ENCODE measurements around the gene ACP5.
"Not testable (repeated sequence)": the region's sequence is repeated elsewhere in the genome, so short reads cannot be mapped to it uniquely, and the experiment has no call there.

The ACP5 gene

DNA sequence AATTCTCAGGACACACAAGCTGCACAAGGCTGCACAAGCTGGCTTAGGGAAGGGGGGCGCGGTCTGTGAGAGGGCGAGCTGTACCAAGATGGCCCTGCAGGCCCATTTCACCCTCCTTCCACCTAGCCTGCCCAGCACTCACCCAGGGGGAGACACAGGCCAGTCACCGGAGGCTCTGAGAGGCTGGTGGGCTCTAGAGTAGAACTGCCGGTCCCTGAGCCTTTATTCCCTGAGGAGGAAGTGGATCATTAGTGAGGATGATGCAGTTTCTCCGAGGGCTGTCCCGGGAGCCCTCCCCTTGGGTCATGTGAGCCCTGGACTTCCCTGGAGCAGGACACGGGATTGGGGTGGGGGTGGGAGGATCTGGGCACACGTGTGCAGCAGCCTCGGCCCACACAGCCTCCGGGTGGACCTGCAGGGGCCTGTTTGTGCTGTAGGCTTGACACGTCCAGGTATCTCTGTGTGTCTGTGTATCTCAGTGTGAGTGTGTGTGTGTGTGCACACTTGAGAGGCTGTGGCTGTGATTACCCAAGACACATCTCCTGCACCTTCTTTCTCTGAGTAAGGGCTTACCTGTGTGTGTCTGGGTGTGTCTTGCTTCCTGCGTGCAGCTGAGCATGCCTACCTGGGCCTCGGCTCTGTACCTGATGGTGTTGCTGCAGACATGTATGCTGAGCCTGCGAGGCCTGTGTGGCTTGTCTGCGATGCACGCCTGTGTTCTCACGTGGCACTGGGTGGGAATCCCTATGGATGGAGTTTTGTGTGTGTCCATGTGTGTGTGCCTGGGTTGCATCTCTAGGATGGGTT is at the start of gene ACP5:
Gene ACP5, minus strand, starts transcription at position 195 of the 807 bp plus-strand sequence. CDS start 328 bp downstream, outside the sequence.
- DNase-seq (ENCODE audit: low read depth, low spot score): no peak

GRCh38 chr19:11626252-11626651 is 48.8 kb upstream of the ACP5 start:
- no peak for DNase-seq (ENCODE audit: low read depth, low spot score)

GRCh38 chr19:11624069-11624463 is 46.6 kb upstream of the ACP5 start:
- DNase-seq (ENCODE audit: low read depth, low spot score): peak; percentile 76

DNA sequence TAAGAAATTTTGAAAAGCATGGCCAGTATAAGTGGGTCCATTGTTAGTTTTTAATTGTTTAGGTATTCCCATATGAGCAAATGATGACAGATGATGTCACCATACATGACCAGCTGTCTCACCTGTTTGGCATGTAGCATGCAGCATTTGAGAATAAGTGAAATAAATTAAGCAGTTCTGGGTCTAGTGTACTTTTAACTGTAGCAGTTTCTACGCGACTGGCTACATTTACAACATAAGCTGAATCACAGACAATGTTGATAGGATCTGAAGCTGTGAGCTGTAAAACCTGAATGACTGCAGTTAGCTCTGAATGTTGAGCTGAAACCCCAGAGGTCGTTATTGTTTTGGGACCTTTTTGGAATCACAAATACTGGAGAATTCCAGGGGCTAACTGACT is 45.0 kb upstream of the ACP5 start:
- DNase-seq (ENCODE audit: low read depth, low spot score): not testable (repeated sequence)

DNA sequence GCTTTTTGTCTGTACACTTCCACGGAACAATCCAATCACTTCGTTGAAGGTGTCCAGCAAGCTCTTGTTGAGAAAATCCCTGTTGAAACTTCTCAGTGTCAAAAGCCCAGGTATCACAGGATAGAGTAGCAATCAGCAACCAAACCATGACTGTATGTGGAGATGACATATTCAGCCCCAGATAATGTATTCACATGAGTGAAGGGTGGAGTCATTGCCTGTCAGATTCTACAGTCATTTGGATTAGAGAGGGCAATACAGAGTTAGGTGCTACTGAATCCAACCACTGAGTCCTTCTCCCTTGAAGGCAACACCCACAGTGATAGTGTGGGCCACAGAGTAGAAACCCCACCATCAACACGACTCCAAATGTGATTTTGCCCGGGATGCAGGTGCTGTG is 43.1 kb upstream of the ACP5 start:
- no peak for DNase-seq (ENCODE audit: low read depth, low spot score)

GRCh38 chr19:11617180-11618062 is 40.0 kb upstream of the ACP5 start:
- peak; percentile 13 for DNase-seq (ENCODE audit: low read depth, low spot score)

DNA sequence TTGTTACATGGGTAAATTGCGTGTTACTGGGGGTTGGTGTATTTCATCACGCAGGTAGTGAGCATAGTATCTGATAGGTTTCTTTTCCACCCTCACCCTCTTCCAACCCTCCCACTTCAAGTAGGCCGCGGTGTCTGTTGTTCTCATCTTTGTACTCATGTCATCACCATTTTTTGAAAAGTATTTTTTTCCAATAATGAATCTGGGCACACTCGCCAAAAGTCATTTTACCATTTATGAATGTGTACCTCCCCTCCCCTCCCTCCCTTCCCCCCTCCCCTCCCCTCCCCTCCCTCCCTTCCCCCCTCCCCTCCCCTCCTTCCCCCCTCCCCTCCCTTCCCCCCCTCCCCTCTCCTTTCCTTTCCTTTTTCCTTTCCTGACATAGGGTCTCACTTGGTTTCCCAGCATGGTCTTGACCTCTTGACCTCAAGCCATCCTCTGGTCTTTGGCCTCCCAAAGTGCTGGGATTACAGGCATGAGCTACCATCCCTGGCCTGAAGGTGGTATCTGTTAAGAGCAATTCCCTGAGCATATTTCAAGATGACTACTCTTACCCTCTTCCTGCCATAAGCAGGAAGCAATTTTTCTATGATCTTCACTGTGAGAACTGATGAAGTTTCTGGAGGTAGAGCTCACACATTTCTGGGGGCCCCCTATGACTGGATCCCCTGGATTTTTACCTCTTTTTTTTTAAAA is 35.5 kb upstream of the ACP5 start:
- no peak for DNase-seq (ENCODE audit: low read depth, low spot score)

DNA sequence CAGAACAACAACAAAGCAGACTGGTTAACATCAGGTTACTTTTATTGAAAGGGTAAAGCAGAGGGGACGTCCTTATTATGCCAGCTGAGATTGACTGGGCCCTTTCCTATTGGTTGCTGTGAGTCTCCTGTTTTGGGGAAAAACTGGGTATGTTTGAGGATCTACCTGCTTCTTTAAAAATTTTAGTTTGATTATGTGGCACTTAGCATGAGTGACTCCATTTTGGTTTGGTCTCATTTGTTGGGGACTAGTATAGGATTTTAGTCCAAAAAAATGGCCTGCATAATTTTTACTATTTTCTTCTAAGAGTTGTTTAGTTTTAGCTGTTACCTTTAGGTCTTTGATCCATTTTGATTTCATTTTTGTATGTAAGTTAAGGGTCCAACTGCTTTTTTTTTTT is 34.3 kb upstream of the ACP5 start:
- no peak for DNase-seq (ENCODE audit: low read depth, low spot score)

DNA sequence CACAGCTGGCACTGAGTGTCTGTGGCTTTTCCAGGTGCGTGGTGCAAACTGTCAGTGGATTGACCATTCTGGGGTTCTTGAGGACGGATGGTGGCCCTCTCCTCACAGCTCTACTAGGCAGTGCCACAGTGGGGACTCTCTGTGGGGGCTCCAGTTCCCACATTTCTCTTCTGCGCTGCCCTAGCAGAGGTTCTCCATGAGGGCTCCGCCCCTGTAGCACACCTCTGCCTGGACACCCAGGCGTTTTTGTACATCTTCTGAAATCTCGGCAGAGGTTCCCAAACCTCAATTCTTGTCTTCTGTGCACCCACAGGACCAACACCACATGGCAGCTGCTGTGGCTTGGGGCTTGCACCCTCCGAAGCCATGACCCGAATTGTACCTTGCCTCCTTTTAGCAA is 29.0 kb upstream of the ACP5 start:
- no peak for DNase-seq (ENCODE audit: low read depth, low spot score)

GRCh38 chr19:11599704-11600103 is 22.3 kb upstream of the ACP5 start:
- DNase-seq (ENCODE audit: low read depth, low spot score): not testable (repeated sequence)

DNA sequence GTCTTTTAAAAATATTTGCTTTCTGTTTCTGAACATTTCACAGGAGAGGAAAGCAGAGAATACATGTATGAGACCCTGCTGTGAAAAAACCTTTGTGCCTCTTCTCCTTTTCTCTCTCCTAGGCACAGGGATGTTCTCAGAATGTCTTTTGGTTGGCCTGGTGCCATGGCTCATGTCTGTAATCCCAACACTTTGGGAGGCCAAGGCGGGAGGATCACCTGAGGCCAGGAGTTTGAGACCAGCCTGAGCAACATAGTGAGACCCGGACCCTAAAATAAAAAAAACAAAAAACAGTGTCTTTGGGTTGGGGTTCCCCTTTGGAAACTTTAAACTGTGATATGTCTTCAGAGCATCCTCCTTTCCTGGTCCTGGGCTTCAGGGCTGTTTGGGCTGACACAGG is 21.3 kb upstream of the ACP5 start:
- no peak for DNase-seq (ENCODE audit: low read depth, low spot score)

DNA sequence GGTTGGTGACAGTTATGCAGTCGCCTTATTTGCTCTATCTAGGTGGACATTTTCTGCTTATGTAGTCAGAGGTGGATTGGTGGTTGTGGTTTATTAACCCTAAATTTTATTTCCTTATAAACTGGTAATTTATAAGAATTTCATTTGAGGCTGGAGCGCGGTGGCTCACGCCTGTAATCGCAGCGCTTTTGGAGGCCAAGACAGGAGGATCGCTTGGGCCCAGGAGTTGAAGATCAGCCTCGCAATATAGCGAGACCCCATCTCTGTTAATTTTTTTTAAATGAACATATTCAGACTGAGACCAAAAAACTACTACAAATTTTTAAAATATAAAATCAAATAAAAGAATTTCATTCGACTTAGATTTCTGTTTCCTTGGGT is 20.6 kb upstream of the ACP5 start:
- no peak for DNase-seq (ENCODE audit: low read depth, low spot score)

DNA sequence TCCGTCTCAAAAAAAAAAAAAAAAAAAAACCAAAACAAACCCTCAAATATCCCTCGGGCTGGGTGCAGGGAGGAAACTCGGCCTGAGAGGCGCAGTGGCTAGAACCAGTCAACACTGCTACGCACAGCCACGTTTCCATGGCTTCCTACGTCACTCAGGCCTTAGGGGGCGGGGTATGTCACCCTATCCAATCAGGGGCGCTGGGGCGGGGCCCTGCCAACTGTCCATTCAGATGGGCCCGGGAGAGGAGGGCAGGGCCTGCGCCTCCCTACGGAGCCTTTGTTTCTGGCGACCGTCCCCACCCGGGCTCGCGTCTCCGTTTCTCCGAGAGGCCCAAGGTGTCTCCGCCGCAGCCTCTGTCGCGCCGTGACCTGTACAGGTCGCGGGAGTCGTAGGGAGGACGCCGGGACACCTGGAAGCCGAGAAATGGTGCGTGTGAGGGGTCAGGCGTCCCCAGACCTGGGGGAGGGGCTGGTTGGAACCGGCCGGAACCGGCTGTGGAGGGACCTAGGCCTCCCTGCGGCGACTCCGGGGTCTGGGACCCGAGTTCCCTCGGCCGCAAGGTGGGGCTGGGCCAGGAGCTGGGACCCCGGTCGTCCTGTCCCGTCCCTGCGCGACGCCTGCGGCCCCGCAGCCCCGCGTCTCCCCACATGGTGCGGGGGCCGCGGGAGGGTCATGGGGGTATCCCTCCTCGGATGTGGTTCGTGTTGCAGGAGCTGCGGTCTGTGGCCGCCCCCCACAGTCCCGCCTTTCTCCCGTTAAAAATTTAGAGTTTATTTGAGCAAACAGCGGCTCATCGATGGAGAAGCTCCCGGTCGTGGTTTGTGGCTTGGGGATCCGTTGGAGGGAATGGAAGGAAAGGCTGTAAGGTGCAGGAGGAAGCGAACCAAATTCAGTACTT is 20.0 kb upstream of the ACP5 start, which contains the start of gene ZNF627:
Gene ZNF627, plus strand, starts transcription at position 282 of the 901 bp plus-strand sequence. Its CDS starts 145 bp downstream, at position 427.
- peak; percentile 99 for DNase-seq (ENCODE audit: low read depth, low spot score)

GRCh38 chr19:11596156-11596555 is 18.7 kb upstream of the ACP5 start:
- DNase-seq (ENCODE audit: low read depth, low spot score): no peak

DNA sequence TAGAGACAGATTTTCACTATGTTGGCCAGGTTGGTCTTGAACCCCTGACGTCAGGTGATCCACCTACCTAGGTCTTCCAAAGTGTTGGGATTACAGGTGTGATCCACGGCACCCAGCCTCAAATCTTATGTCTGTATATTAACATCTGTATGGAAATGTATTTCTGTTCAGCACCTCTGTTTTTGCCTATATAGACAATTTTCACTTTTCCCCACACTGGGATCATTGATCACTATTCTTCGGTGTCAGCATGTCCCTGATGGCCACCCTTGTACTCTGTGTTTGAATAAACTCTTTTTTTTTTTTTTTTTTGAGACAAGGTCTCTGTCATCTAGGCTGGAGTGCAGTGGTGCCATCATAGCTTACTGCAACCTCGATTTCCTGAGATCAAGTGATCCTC is 16.6 kb upstream of the ACP5 start:
- no peak for DNase-seq (ENCODE audit: low read depth, low spot score)

- no peak for DNase-seq (ENCODE audit: low read depth, low spot score)
Observed at GRCh38 chr19:11587975-11588631, 10.7 kb upstream of the ACP5 start.

DNA sequence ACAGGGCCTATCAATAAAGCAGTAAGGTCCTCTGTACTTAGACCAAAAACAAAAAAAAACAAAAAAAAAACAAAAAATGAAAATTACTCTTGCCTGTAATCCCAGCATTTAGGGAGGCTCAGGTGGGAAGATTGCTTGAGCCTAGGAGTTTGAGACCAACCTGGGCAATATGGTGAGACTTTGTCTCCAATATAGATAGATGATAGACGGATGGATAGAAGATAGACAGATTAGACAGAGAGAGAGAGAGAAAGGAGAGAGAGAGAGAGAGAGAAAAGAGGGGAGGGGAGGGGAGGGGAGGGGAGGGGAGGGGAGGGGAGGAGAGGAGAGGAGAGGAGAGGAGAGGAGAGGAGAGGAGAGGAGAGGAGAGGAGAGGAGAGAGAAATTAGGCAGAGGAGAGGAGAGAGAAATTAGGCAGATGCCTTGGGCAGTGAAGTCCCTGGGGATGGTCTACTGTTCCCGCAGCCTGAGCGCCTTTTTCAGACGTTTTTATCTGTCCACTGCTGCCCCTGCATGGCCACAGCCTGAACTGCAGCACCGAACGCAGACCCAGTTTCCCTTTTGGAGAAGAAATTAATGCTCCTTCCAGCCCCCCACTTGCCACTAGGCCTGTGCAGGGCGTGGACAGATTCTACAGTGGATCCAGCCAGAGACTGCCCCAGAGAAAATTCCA is 10.0 kb upstream of the ACP5 start:
- peak; percentile 79 for DNase-seq (ENCODE audit: low read depth, low spot score)

DNA sequence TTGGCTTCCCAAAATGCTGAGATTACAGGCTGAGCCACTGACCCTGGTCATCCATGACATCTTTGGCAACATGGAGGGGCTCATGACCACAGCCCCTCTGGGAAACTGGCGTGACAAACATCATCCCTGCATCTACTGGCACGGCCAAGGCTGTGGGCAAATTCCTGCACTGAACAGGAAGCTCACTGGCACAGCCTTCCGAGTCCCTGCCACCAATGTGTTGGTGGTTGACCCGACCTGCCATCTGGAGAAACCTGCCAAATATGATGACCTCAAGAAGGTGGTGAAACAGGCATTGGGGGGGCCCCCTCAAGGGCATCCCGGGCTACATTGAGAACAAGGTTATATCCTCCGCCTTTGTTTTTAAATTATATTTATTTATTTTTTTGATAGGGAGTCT is 8.9 kb upstream of the ACP5 start:
- no peak for DNase-seq (ENCODE audit: low read depth, low spot score)

DNA sequence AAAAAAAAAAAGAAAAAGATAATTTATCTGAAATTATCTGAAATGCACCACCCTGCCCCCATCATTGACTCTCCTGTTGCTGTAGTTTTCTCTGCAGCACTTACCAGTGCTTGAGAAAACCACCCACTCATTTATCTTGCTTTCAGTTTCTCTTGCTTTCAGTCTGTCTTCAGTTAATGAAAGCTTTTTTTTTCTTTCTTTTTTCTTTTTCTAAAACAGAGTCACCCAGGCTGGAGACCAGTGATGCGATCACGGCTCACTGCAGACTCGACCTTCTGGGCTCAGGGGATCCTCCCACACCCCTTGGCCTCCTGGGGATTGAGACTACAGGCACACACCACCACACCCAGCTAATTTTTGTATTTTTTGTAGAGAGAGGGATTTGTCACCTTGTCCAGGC is 4.3 kb upstream of the ACP5 start:
- no peak for DNase-seq (ENCODE audit: low read depth, low spot score)

GRCh38 chr19:11580116-11580515 is 2.7 kb upstream of the ACP5 start:
- DNase-seq (ENCODE audit: low read depth, low spot score): no peak

Measured in astrocyte of the hippocampus (primary cell).